HG03025 (cell line): ENCODE data around the gene SMURF1.

Source experiments
- ATAC-seq: cut with Tn5 transposase; IDR thresholded peaks from one replicate; pipeline ENCODE4 v1.9.1; 2021; ENCODE audit warnings: mild to moderate bottlenecking, moderate library complexity; ENCODE audit not compliant: unreplicated experiment, low FRiP score

Gene SMURF1

GRCh38 chr7:99034932-99035722, 108.8 kb downstream of the SMURF1 start:
- ATAC-seq = no peak

- ATAC-seq = no peak
These were observed 110.1 kb downstream of the SMURF1 start for GRCh38 chr7:99033765-99034164.

- ATAC-seq = no peak
These were observed 111.0 kb downstream of the SMURF1 start for GRCh38 chr7:99032928-99033327.

DNA sequence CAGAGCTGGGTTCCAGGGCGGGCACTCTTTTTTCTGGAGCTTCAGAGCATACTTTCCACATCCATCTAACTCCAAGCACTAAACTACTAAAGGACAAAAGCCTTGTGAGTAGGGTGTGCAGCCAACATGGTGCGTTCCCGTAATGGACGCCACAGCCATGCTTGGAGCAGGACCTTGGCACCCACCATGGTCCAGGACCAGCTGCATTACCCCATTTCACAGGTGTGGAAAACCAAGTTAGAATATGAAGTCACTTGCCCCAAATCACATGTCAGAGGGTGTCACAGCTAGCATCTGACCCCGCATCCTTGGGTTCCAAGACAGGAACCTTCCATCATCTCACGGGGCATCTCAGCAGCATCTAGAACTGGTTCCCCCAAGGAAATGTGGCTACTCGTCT, 112.4 kb downstream of the SMURF1 start:
- ATAC-seq = no peak

DNA sequence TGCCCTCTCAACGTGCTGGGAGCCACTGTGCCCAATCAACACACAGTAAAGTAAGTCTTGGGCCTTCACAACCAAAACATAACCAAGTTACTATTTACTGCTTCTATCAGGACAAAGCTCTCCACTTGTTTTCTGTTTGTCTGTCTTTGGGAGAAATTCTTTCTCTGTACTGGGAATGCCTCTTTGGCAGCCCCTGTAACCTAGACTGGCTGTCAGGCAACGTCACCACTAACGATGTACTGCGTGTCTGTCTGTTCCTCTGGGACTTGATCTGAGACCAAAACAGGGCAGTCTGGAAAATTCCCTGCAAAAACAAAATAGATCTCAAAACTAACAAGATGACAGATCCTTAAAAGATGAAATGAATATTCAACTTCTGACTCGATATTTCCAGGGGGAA, 113.0 kb downstream of the SMURF1 start:
- ATAC-seq = no peak

DNA sequence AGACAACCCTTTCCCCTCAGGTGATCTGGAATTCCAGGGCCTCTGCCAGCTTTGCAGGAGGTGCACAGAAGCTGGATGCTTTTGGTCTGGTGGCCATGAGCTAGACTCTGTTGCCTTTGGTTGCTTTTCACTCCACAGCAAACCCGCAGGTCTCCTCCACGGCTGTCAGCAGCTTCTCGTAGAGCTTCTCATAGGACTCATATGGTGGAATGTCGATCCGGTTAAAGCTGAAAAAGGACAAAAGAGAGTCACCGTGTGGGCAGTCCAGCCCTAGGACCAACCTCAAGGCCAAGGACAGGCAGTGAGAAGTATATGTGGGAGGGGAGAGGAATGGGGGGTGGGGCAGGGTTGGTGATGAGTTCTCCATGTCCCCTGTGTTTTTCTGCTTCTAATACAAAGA, 113.5 kb downstream of the SMURF1 start:
- ATAC-seq = no peak

GRCh38 chr7:99029466-99030435, 114.2 kb downstream of the SMURF1 start:
- no peak for ATAC-seq

DNA sequence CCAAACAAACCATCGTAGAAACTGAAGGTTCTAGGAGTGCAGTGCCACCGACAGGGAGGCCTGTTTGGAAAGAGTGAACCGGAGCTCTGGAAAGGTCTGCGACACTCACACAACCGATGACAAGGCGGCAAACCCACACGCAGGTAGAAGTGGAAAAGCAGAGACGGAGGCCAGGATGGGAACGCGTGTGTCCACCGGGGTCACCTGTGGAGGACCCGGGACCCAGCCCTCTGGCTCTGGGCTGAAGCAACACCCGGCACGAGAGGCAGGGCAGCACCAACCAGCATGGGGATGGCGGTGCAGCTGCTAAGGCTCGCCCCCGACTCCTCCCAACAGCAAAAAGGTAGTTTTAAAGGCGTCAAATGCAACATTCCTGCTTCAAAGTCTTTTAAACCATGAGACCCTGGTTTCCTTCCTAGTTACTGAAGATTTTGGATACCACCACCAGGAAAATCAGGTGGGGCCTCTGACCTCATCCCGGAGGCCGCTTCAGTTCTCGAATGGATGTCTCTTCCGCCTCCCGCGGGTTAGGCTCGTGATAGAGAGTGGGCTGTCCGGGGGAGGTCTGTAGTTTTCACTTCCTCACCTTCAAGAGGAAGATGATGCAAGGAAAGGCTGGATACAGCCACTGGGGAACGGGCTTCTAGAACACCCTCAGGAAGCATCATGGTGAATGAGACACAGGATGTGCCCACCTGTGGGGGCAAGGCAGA, 115.5 kb downstream of the SMURF1 start:
- ATAC-seq = no peak

DNA sequence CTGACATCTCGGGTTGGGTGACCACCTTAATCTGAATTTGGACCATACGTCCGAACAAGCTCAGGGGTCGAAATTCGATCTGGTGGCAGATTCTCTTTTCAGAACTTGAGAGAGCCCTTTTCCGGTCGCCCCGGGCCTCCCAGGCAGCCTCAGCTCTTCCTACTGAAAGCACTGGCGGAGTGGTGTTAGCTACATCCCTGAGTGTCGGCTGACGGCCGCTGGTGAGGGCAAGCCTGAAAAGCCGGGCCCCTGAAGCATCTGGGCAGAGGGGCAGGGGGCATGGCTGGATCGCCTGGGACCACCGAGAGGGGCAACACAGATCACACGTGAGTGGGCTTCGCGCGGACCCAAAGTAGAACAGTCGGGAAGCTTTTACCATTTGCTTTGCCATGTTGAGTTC, 116.1 kb downstream of the SMURF1 start:
- ATAC-seq = no peak

GRCh38 chr7:99027241-99027640, 116.7 kb downstream of the SMURF1 start:
- no peak for ATAC-seq

DNA sequence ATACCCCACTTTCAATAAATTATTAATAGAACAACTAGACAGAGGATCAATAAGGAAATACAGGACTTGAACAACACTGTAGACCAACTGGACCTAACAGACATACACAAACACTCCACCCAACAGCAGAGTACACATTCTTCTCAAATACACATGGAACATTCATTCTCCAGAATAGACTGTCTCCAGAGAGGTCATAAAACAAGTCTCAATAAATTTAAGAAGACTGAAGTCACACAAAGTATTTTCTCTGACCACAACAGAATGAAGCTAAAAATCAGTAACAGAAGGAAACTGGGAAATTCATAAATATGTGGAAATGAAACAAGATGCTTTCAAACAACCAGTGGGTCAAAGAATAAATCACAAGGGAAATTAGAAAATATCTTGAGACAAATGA, 119.8 kb downstream of the SMURF1 start:
- ATAC-seq = no peak

DNA sequence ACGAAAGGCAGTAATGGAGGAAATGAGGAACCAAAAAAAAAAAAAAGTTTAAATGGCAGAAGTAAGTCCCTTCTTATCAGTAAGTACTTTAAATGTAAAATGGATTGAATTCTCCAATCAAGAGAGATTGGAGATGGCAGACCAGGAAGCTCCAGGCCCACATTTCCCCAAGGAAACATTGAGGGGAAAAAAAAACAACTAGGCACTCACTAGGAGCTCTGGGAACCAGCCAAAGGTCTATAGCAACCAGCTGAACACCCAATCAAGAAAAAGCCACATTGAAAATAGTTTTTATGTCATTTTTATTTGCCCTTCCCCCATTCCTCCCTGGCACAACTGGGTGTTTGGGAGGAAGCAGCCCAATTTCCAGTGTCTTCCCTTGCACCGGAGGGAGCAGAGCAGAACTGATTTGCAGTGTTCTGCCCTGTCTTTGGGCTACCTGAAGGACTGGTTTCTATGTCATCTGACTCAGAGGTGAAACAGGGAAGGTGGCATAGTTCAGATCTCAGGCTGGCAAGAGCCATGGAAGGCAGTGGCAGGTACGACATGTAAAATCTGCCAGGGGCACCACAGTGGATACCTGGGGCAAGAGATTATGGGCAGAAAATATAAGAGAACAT, 121.9 kb downstream of the SMURF1 start:
- ATAC-seq = no peak

- ATAC-seq = no peak
These were observed 123.5 kb downstream of the SMURF1 start for GRCh38 chr7:99020413-99020715.

DNA sequence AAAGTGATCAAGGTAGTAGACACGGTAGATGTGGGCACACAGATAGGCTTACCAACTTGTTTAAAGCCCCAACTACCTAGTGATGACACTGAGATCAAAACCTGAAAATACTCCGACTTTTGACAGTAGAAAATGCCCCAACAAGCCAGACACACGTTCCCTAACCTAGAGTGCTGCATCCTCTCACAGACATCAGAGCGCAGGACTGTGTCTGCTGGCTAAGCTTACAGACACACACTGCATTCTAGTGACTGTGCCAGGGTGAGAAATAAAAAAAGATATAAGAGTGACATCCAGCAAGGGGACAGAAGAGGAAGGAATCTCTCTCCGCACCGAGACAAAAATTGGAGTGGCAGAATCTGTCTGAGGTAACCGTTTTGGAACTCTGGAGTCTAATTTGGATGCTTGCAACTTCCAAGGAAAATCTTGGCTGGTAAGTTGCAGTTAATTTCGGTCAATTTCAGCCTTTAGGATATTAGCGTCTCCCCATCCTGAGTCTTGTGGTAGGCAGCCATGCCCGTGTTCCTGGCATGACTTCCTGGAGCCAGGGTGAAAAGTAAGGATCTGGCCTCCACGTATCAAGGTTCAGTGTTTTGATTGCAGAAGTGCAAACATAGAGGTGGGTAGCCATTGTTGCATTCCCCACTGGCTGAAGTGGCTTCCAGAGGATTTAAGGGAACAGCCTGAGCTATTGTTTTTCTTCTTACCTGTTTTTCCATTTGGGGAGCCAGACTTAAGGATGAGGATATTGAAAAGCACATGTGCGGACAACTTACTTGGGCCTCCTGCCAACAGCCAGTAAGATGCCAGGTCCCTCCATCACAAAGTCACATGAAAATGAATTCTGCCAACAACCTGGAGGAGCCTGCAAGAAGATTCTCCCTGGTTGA, 124.1 kb downstream of the SMURF1 start:
- ATAC-seq = no peak

DNA sequence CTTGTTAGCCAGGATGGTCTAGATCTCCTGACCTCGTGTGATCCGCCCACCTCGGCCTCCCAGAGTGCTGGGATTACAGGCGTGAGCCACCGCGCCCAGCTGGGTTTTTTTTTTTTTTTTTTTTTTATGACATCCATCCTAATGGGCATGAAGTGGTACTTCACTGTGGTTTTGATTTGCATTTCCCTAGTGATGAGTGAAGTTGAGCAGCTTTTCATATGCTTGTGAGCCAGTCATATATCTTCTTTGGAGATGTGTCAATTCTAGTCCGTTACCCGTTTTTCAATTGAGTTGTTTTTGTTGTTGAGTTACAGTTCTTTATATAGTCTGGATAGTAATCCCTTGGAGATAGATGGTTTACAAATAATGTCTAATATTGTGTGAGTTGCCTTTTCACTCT, 127.7 kb downstream of the SMURF1 start:
- ATAC-seq = no peak

- no peak for ATAC-seq
These were observed 129.6 kb downstream of the SMURF1 start for GRCh38 chr7:99014113-99014985.

- no peak for ATAC-seq
These were observed 130.4 kb downstream of the SMURF1 start for GRCh38 chr7:99013266-99014112.

- ATAC-seq = no peak
These were observed 131.2 kb downstream of the SMURF1 start for GRCh38 chr7:99012722-99013121.
